Activated T-cell treated with anti-CD3 and anti-CD28 coated beads for 24 hours (primary cell): Measurements from ENCODE around the gene SND1.

Source experiments
- DNase-seq: peaks from one replicate; pipeline ENCODE4 v3.0.0-alpha.2; 2020; ENCODE audit warnings: low read depth

SND1 gene

DNA sequence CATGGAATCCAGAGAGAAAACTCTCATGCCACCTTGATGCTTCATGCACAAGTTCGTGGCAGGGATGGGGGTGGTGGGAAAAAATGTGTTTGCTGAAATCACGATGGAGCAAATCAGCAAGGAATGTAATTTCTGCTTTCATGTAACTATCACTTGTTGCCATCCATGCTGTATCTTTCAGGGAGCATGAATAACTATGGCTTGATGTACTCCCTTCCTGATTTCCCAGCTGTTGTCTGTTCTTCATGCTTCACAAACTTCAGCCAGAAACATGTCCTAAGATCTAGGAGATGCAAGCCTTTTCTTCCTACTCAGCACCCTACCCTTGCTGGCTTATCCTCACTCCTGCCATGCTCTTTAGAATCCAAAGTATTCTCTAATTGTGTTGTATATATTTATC lies 315.3 kb downstream of the SND1 start:
- DNase-seq, result no peak

DNA sequence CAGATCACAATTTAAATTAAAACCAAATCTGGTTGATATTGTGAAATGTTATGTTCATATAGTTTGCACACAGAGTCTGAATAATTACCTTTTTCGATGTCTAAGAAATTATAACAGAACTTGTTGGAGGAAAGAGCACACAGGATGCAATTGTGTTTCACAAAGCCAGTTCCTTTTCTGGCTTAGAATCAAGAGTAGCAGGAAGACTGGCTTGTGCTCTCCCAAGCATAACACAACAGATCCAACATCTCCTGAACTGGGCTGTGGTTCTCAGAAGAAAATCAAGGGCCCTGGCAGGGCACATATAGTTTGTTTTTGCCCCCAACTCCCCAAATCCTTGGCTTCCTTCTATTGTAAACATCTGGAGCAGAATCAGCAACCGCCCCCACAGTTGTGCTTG lies 316.6 kb downstream of the SND1 start:
- no peak for DNase-seq

DNA sequence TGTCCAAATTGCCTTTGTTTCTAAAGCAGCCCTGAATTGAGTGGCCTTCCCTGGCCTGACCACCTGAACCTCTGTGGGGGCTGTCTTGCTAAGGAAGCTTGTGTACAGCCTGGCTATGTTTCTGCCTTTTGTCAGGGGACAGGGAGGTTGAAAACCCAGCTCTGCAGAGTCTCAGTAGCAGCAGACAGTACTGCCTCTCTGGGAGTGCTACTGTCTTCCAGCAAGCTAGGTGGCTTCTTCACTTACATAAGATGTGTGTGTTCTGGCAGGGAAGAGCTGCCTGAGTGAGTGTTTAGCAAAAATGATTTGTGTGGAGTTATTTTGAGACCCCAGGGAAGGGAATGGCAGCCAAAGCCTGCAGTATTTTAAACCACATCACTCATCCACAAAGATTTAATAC lies 321.8 kb downstream of the SND1 start:
- no peak for DNase-seq

DNA sequence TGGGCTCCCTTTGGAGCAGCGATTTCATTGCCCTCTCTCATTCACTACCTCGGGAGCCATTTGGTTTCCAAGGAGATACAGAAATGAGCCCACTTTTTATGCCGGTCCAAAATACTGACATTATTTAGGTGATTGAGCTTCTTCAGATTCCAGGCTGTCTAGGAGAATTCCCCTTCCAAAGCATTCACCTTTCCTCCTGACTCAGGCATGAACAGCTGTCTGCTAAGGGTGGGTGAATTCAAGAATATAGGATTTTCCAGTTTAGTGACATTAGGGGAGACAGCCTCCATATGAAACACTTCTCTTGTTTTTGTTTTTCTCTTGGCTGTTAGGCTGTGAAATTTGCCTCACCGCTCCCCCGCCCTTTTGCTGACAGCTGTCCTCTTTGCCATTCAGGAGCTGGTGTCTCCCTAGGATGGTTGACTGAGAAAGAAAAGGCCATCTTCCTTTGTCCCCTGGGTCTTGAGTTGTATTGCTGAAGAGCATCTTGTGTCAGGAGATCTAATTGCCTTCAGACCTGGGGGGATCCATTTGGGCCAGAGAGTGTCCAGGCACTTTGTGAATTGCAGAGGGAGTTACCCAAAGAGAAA lies 322.5 kb downstream of the SND1 start:
- no peak for DNase-seq

DNA sequence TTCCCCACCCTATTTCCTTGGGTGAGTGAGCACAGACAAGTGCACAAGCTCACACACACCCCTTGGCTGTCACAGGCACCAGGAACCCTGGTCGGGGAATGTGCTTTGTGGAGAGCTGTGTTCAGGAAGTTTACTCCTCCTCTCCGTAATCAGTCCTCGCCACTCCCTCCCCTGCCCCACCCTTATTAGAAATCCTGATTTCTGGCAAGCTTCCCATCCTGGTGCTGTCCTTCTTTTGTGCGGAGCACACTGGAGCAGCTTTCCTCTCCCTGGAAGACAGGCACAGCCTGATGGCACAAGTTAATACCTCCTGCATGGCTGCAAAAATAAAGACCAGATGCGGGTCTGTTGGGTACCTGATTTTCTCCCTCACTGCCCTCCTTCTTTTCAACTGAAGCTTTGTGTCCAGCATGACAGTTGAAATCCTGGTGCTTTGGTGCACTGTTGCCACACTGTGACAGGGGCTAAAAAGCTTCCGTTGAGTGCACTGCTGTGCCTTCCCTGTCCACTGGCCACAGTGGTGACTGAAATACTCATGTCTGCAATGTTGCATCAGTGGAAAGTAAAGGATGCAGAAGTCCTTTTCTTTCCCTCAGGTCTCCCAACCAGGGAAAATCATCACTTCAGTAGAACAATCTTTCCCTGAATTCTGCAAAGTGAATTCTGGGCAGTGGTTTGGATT lies 324.2 kb downstream of the SND1 start:
- no peak for DNase-seq

DNA sequence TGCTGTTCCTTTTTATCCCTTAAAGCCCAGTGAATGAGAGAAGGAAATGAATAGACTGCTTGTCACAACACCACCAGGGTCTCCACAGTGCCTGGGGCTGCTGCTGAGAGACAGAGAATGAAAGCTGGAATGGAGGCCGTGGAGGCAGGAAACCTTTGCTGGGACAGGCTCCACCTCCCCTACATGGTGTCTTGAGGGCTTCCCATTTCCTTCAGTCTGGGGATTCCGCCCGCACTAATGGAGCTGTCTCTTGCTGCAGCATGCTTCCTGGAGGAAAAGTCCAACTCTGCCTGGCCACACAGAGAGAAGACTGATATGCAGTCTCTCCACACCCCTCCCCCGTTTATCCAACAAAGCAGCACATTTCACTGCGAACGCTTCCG lies 324.7 kb downstream of the SND1 start:
- DNase-seq, result no peak

DNA sequence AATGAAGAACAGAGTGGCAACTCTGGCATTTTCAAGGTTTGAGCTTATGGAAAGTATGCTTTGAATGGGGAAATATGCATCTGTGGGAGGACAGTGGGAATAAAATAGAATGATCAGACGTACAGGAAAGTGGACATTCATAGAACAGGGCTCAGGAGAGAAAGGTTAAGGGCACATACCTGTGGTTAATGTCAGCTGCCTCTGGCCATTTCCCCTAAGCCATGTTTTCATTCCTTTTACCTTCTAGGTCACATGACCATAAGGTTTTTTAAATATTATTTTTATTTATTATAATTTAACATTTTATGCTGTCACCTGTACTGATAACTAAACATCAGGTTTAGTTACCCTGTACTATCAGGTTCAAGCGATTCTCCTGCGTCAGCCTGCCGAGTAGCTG lies 326.4 kb downstream of the SND1 start:
- DNase-seq, result no peak

DNA sequence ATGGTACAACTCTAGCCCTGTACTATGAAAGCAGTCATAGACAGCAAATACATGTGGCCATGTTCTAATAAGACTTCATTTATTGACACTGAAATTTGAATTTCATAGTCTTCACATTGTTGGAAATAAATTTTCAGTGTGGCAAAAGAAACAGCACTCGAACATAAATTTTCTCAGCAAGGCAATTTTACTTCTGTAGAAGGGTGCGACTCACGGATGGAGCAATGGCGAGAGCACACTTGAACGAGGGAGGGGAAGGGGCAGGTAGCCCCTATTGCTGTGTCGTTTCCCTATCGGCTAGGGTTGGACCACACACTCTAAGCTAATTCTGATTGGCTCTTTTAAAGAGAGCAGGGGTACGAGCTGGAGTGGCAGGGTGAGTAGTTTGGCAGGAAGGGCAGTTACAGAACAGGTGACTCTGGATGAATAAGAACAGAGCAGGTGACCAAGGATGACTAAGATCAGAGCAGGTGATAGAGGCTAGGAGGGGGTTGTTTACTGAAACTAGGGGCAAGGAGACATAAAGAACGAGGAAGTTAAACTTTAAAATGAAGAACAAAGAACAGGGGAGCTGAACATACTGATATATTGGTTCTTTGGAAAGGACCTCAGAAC lies 327.2 kb downstream of the SND1 start:
- DNase-seq, result no peak

DNA sequence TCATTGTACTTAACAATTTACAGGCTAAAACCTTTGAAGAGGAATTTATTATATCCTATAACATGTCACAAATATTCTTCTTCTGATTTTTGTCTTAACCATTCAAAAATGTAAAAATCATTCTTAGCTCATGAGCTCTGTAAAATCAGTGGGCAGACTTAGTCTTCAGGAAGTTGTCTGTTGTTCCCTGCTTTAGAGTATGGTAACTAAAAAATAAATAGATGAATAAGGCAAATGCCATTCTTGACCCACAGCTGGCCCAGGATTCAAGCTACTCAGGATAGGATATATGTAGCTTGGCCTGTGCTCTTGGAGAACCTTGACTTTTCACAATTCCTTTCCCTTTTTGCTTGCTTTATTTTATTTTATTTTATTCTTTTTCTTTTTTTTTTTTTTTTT lies 327.7 kb downstream of the SND1 start:
- no peak for DNase-seq

DNA sequence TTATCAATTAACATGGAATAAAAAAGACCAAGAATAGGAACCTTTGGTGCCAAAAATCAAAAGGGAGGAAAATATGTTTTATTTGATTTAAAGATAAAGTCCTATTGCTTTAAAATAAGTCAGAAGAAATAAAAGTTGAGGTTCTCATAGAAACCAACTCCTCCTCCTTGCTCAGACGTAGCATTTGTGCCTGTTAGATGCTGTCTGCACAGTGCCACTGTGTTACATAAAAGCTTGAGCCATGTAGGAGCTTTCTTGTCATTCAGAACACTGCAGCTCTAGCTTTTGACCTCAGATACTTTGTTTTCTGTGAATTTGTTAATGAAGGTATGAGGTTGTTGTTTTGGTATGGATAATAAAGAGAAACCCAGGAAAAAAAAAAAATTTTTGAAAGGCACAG lies 328.9 kb downstream of the SND1 start:
- DNase-seq, result no peak

DNA sequence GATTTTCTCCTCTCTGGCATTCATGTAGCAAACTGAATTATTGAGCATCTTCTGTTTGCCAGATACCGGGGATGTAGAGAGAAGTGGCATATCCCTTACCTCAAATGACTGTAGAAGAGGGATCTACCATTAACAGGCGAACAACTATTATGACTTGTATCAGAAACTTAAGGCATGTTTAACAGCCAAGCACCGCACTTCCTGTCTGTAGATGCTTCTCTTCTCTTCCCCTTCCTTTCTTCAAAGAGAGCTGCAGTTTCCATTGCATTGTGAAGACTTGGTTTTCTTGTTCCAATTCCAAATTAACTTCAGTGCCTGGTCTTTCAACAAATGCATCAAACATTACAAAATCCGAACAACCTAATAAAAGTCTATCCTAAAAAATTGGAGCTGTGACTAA lies 330.0 kb downstream of the SND1 start:
- no peak for DNase-seq

DNA sequence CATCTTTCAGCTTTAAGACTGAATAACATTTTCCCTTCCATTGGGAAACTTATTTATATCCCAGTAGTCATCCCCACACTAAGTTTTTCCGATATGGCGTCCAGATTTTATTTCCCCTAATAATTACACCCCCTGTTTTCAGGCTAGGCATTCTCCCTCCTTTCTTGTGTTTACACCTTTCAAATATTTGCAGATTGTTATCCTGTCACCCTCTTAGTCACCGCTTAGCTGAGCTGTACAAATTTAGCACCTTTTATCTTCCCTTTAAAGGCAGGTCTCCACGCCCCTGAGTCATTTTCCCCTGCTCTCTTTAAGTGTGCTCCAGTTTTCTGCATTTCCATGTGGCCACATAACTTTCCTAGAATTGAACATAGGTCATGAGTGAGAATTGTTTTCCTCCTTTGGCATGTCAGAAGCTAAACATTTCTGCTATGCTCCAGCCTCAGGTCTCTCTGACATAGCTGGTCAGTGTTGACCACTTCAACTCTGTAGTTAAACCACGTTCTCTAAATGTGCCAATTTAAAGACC lies 331.9 kb downstream of the SND1 start:
- DNase-seq, result no peak

DNA sequence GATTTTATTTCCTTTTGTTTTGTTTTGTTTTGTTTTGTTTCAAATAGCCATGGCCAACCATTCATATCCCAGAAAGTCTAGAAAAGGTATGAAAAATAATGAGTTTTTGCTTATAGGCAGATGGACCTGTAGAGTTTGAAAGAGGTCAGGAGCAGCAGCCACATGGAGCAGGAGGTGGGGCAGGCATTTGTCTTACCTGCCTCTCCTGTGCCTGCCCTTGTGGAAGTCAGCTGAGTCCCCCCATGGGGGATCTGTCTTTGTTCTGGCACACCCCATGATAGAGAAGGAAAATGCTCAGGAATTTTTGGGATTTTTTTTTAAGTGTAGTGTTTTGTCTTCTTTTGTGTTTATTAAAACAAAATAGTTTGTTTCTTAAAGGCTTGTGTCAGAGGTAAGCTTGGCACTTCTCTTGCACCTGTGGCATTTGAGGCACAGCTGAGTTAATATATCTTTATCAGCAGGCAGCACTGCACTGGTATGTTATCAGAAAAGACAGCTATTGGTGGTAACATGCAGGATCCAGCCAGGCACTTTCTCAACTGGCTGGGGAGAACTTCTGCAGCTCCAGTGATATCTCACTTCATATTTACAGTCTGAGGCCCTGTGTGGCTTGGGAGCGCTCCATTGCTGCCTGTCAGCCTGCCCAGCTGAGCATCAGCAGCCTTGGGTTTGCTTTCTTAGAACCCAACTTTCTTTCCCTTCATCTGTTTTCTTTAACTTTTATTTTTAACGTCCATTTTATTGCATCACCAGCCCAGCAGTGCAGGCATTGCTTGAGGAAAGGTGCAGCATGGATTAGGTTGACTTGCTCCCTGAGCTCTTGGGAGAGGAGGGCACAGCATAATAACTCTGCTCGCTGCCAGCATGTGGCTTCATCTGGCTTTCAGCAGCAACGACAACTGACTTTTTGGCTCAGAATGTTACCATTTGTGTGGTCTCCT lies 334.9 kb downstream of the SND1 start:
- no peak for DNase-seq

DNA sequence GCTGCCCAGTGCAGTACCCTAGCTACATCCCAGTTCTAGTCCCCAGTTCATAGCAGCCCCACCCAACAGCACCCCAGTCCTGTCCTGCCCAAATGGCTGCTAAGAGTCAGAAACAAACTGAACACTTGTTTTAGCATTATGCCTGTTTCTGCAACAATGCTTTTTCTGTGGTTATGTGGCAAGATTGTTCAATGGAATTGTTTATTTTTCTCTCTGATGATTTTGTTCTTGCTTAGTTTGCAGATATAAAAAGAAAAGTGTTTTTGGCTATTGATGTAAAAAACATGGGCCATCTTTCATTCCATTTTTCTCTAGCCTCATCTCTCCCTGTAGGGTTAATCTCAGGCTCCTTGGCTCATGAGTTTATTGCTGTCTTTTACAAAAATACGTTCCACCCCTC lies 336.8 kb downstream of the SND1 start:
- DNase-seq, result no peak

DNA sequence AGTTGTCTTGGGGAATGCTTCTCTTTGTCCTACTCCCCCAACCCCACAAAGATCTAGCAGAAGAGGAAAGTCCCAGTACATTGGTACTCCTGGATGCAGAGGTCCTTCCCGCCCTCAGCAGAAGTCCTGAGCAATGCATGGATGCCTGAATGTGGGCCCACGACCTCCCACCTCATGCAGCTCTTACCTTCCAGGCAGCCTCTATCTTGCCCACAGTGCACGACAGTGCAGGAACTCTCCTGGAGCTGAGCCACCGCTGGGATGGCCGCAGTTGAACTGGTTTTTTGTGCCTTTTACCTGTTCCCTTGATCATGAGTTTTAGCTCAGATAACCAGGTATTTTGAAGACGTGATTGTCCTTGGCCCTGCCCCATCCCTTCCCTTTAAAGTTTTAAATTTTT lies 341.3 kb downstream of the SND1 start:
- no peak for DNase-seq

DNA sequence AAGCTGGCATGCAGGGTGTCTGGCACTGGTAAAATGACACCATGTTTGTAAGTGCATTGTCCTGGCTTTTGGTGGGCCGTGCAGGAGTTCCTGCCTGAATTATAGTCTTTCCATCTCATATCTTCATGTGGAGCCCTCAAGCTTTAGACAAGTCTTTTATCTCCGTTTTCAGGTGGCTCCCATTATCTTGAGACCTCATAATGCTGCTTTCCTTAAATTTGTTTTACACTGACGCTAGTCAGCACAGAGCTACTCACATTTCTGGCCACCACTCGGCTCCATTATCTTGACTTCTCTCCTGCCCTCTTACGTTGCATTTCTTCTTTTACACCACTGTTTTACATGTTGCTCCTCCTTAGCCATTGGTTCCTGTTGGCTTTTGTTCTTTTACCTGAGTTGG lies 342.0 kb downstream of the SND1 start:
- DNase-seq, result no peak

DNA sequence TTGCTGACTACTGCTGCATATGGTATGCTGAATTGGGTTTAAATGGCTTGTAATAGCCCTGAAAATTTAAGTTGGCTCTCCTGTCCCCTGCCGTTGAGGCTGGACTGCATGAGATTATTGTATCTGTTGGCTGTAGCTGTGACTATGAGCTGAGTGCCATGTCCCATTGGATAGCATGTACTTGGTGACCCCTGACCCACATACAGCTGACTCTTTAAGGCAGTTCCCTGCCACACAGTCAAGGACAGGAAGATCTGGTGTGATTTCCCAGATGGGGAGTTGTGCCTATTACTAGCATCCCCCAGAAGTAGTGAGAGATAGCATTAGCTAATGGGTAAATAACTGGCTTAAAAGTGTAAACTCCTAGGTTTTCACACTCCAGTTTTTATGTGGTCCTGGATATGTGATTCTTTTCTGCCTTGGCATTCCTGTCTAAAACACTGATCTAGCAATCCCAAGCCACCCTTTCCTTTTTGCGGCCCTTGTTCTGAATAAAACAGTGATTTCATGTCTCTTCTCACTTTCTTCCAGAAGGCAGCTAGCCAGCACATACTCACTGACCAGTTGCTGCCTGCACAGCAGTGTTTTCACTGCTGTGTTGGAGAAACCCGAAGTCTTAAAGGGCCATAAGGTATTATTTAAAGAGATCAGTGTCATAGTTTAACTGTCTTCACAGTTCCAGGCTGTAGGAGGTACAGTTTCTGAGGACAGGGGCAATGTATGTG lies 343.3 kb downstream of the SND1 start:
- no peak for DNase-seq

DNA sequence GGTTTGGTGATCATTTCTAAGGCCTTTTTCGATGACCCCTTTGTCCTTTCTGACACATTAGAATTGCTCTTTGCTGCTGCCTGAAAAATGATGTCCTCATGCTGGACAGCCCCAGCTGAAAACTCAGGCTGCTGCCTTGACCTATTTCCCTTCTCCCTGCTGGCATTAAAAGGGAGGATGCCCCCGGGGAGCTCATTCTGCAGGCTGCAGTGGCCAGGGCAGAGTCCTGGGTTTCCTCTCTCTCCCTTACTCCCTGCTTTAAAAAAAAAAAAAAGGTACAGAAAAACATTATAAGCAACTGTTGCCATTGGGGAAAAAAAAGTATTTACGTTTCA lies 343.9 kb downstream of the SND1 start:
- no peak for DNase-seq

DNA sequence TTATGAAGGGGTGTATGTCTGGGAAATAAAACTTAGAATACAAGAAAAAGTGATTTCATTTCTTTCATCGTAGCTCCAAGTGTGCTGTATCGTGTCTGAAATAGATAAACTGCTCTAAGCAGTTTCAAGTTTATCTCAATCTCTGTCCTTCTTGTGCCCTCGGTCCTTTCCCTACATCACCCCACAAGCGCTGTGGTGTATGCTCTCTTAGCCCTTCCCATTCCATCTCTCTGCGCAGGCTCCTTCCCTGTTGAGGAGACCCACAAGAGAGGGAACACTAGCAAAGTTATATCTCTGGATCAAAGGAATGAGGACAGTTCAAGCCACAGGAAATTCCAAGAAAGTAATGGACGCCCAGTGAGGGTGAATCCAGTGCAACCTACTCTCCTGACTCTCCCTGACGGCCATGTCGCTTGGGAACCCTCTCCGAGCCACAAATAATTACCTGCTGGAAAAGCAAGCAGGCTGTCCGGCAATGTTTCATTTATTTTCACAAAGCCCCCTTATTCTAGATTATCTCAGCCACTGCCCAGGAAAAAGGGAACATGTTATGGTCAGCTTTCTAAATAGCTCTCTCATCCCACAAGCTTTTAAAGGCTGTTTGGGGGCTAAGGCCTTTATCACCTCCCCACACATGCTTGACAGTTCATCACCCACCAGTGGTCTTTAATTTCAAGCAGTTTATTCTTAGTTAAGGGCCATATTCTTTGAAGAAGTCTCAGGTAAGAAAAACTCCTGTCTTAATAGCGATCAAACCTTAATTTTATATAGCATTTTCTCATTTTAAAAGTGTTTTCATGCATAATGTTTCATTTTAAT lies 344.5 kb downstream of the SND1 start:
- DNase-seq, result no peak

DNA sequence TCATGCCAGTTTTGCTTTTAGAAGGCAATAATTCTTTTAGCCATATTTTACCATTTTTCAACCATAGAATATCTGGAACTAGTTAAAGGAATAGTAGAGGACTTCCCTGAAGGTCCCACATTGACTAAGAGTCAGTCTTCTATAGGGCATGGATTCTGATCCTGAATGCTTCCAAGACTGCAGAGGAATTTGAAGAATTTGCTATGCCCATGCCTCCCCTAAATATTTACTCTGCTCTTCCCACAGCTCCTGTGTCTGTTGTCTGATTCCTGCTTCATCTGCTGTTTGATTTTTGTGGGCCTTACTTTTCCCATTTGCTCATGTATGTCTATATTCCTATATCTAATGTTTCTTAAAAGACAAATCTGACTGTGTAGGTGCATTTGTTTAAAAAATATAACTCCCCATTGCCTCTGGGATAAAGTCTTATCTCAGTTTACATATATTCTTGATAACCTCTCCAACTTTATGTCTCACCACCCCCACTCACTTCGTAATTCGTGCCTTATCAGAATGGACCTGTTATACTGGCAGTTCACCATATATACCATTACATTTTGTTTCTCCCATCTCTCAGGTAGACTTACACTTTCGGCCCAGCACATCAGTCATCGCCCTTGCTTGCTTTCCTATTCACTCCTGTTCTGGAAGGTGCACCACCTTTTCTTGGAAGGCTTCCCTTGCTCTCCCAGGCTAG lies 345.4 kb downstream of the SND1 start:
- DNase-seq, result no peak

DNA sequence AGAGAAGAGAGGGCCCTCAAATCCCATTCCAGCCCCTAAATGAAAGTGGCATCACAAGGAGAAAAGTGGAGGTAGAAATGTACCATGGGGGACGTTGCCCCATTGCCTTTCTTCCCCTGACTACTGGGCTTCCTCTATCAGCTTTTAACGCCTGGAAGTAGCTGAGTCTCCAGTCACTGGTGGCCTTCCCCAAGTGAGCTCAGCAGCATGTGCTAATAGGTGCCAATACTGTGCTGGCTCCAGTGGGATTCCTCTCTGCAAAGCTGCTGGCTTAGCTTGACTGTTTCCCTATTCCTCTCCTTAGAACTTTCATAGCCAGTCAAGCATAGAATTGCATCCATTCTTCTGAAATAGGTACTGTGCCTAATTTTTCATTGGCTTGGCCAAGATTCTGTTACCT lies 346.7 kb downstream of the SND1 start:
- DNase-seq, result no peak
